ENCODE data around the gene USP35.

USP35 gene, protein sequence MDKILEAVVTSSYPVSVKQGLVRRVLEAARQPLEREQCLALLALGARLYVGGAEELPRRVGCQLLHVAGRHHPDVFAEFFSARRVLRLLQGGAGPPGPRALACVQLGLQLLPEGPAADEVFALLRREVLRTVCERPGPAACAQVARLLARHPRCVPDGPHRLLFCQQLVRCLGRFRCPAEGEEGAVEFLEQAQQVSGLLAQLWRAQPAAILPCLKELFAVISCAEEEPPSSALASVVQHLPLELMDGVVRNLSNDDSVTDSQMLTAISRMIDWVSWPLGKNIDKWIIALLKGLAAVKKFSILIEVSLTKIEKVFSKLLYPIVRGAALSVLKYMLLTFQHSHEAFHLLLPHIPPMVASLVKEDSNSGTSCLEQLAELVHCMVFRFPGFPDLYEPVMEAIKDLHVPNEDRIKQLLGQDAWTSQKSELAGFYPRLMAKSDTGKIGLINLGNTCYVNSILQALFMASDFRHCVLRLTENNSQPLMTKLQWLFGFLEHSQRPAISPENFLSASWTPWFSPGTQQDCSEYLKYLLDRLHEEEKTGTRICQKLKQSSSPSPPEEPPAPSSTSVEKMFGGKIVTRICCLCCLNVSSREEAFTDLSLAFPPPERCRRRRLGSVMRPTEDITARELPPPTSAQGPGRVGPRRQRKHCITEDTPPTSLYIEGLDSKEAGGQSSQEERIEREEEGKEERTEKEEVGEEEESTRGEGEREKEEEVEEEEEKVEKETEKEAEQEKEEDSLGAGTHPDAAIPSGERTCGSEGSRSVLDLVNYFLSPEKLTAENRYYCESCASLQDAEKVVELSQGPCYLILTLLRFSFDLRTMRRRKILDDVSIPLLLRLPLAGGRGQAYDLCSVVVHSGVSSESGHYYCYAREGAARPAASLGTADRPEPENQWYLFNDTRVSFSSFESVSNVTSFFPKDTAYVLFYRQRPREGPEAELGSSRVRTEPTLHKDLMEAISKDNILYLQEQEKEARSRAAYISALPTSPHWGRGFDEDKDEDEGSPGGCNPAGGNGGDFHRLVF

DNA sequence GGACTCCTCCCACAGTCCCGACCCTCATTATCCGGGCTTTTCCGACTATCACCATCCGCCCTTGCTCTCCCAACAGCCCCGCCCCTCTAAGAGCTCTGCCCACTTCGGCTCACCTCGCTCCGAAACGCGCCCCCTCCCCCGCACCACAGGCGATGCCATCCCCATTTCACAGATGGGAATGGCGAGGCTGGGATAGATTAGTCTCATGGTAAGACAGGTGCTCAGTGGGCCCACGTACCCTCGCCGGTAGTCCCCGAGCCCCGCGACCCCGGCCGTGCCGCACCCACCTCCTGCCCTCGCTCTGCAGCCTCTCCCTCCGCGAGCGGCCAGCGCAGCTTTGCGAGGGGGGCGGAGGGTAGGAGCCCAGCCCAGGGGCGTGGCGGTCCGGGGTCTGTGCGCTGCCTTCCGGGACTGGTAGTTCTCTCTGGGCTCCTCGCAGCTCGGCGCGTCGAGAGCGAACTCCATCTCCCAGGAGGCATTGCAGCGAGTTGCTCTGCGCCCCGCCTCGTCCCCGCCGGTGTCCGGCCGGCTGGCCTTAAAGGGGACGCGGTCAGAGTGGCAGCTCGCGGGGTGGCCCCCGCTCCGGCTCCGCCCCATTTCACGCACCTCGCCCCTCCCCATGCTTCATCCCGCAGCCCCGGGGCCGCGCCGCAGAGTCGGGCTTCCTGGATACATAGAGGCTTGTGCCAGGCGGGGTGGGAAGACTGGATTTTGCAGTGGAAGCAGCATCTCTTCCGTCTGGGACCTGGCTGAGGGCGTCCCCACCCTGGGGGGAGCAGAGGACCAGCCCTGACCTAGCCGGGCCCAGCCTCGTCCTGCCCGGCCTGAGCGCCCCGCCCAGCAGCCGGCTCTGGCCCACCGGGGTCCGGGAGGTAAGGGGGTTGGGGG lies at the start of gene USP35, which contains the start of gene KCTD21:
Gene USP35 (plus strand): TSS at position 634 of the 888 bp plus-strand sequence. CDS start 7,327 bp downstream, outside the sequence.
Gene KCTD21 (minus strand): TSS at position 341 of the 888 bp plus-strand sequence. CDS start 14,072 bp downstream, outside the sequence.
- TF ChIP-seq ZNF274 (IDR thresholded peaks at IDR 0.05; ENCODE audit: low read depth, low read length): no peak
- peak within 1 kb of the TSS; percentile 87 for H3K4me3 ChIP-seq (ENCODE audit: low read length)

DNA sequence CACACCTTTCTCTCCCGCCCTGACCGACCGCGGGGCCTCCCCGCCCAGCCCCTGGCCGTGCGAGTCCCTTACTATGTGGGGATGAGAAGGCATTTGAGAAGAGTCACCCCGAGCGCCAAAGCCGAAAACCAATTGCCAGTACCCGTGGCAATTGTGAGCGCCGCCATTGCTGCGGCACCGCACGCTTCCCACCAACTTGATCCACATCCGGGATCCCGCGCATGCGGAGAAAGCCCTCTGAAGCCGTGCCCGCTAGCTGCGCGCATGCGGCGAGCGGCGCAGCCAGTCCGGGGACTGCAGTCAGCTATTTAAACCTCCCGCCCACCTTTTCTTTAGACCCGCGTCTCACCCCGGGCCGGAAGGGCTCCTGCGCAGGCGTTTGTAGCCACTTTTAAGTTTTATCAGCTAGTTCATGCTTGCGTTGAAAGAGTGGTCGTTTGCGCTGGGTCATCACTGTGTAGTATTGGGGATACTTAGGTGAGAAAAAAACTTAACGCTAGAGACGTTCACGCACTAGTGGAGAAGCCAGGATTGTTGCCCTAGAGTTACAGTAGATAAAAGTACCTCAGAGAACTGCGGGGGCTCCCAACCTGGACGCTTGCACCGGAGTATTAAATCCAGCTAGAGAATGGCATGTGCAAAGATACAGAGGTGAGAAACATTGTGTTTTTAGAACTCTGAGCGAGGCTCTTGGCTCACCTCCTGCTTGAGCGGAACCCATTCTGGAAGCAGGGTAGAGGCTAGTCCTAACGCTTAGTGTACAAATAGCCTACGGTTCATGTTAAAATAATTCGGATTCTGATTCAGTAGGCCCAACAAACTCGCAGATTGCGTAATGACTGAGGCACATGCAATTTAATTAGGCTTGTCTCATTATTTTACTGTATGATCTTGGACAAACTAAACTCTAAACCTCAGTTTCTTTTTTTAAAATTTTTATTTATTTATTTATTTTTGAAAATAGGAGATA lies 49.0 kb upstream of the USP35 start, which contains the start of gene ALG8:
Gene ALG8 (minus strand): TSS at position 205 of the 970 bp plus-strand sequence. CDS start 38 bp downstream, at position 167.
- TF ChIP-seq ZNF274 (IDR thresholded peaks at IDR 0.05; ENCODE audit: low read depth, low read length): no peak
- H3K4me3 ChIP-seq (ENCODE audit: low read length): peak within 1 kb of the TSS; percentile 83

DNA sequence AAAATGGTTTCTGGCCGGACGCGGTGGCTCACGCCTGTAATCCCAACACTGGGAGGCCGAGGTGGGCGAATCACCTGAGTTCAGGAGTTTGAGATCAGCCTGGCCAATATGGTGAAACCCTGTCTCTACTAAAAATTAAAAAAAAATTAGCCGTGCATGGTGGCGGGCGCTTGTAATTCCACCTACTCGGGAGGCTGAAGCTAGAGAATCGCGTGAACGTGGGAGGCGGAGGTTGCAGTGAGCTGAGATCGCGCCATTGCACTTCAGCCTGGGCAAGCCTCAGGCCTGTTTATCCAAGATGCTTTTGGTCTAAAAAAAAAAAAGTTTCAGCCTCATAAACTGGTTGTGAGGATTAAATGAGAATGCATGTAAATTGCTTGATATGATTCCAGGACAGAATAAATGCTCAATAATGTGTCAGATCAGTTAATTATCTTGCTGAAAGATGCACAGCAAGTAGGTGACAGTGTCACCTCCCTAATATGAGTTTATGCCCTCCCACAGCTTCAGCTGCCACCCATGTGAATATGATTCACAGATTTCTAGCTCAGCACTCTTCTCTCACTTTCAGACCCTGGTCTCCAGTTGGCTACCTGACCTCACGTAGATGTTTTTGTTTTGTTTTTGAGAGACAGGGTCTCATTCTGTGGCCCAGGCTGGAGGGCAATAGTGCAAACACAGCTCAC lies 48.2 kb upstream of the USP35 start:
- H3K4me3 ChIP-seq (ENCODE audit: low read length): peak overlapping the region; percentile 83
- no peak for TF ChIP-seq ZNF274 (IDR thresholded peaks at IDR 0.05; ENCODE audit: low read depth, low read length)

DNA sequence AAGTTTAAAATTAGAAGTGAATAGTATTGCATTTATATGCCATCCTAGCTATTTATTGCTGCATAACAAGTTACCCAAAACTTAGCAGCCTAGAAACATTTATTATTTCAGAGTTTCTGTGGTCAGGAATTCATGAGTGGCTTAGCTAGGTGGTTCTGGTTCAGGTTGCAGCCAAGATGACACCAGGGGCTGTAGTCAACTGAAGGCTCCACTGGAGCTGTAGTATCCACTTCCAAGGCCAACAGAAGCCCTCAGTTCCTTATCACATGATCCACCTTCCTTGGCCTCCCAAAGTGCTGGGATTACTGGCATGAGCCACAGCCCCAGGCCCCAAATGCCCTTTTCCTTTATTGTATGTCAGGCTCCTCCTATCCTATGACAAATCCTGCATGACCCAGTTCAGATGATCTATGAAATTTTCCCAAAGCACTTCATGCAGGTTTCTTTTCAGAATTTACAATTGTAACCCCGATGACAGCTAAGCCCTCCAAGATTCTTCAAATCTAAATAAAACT lies 43.2 kb upstream of the USP35 start:
- no peak overlapping the region for H3K4me3 ChIP-seq (ENCODE audit: low read length)
- TF ChIP-seq ZNF274 (IDR thresholded peaks at IDR 0.05; ENCODE audit: low read depth, low read length): no peak

DNA sequence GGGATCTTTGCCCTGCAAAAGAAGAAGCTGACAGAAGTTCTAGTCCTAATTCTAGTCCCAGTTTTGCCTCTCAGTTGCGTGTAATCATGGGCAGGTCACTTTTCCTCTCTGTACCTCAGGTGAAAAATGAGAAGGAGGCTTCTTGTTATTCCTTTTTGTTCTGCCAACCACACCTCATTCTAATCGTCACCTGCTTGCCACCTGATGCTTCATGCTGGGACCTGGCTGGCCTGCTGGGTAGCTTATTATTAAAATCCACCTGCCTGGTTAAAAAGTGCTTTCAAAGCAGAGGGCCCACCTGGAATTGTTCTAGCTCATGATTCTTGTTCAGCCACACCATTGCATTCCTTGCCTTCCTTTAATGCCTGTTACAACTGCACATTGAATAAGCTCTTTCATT lies 40.9 kb upstream of the USP35 start:
- TF ChIP-seq ZNF274 (IDR thresholded peaks at IDR 0.05; ENCODE audit: low read depth, low read length): no peak

DNA sequence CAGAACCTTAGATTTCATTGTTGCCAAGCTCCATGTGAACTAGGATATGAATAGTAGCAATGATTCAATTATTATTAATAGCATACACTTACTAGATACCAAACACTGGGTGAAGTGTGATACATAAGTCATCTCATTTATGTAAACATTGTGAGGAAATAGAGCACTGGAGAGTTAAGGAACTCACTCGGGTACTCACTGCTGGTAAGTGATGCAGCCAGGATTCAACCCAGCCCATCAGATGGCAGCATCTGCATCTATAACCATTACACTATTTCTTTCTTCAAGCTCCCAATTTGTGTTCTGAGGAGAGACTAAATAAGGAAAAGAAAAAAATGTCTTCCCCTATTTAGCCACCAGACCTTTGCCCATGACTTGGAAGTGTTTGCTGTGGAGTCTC lies 39.1 kb upstream of the USP35 start:
- H3K4me3 ChIP-seq (ENCODE audit: low read length): no peak overlapping the region

More for the DNA sequence above, 40.9 kb upstream of the USP35 start:
- no peak overlapping the region for H3K4me3 ChIP-seq (ENCODE audit: low read length)

DNA sequence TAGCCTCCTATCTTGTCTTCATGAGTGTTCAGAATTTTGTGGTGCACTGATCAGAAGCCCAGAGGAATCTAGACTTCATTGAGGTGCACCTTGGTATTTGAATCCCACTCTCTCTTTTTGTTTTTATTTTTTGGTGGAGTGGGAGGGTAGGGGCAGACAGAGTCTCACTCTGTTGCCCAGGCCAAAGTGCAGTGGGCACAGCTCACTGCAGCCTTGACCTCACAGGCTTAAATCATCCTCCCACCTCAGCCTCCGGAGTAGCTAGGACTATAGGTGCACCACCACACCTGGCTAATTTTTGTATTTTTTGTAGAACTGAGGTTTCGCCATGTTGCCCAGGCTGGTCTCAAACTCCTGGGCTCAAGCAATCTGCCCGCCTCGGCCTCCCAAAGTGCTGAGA lies 38.4 kb upstream of the USP35 start:
- TF ChIP-seq ZNF274 (IDR thresholded peaks at IDR 0.05; ENCODE audit: low read depth, low read length): no peak
- no peak overlapping the region for H3K4me3 ChIP-seq (ENCODE audit: low read length)

More for the DNA sequence above, 39.1 kb upstream of the USP35 start:
- no peak for TF ChIP-seq ZNF274 (IDR thresholded peaks at IDR 0.05; ENCODE audit: low read depth, low read length)

DNA sequence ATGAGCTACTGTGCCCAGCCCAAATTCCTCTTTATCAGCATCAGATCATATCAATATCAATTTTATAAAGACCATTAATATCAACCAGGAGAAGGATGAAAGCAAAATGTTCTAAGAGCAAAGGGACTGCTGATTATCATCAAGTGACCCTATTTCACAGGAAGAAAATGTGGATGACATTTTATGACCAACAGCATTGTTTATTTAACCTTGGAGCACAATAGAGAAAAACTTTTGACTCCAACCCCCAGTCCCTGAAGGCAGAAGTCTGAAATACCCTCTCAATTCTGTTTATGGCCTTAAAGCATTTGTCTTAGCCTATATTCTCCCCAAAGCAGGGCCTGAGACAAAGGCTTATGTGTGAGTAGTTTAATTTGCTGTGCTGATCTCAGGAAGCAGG lies 38.0 kb upstream of the USP35 start:
- no peak overlapping the region for H3K4me3 ChIP-seq (ENCODE audit: low read length)

DNA sequence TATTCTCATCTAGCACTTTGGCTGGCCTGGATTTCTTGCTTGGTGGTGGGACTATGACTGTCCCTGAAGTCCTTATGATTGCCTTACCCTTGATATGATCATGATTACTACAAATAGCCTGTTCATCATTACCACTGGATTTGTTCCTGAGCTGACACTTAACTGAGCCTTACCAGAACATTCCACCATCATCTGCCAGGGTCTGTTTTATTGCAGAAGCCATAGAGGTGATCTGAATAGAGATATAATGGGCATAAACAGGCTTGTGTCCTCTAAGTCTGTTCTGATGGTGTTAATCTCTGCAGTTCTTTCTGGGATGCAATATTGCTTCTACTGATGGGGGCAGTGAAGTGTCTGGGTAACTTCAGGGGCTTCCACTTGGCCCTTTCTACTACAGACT lies 36.9 kb upstream of the USP35 start:
- no peak for TF ChIP-seq ZNF274 (IDR thresholded peaks at IDR 0.05; ENCODE audit: low read depth, low read length)
- no peak overlapping the region for H3K4me3 ChIP-seq (ENCODE audit: low read length)

More for the DNA sequence above, 38.0 kb upstream of the USP35 start:
- TF ChIP-seq ZNF274 (IDR thresholded peaks at IDR 0.05; ENCODE audit: low read depth, low read length): no peak

DNA sequence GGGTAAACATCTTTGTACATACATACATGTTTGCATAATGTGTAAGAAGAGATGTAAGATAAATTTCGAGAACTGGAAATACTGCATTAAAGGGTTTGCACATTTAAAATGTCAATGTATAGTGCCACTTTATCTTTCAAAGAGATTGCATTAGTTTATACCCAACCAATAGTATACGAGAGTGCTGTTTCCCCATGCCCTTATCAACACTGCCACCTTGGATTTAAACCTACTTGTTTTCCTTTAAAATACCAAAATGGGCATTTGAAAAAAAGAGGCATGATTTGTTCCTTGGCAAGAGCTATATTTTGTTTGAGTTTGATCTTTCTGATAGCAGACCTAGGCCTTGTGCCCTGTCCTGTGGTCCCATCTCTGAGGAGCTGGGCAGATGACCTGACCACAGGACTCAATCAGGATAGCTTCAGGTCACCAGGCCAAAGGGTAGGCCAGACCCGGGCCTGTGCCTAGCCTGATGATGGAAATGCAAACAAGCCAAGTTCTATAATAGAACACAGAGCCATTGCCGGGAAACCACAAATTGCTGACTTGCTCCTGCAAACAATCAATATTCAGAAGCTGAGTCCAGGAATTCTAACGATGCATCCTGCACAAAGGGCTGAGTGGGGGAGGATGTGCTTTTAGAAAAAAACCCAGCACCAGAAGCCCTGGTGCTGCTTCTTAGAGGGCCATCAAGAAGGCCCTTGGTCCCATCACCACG lies 32.4 kb upstream of the USP35 start:
- H3K4me3 ChIP-seq (ENCODE audit: low read length): no peak overlapping the region
- no peak for TF ChIP-seq ZNF274 (IDR thresholded peaks at IDR 0.05; ENCODE audit: low read depth, low read length)
